Measurements from ENCODE around the gene MTMR12. TPM values are rescaled to one million over a fixed set of nuclear protein-coding genes. Genes with fewer than 3 reads are reported as not detected.

The MTMR12 gene
- total and polyA plus RNA-seq, 2 donors (not counting 1 experiment from before 2014, with no cell fraction given) = 18.5 to 18.6 TPM

DNA sequence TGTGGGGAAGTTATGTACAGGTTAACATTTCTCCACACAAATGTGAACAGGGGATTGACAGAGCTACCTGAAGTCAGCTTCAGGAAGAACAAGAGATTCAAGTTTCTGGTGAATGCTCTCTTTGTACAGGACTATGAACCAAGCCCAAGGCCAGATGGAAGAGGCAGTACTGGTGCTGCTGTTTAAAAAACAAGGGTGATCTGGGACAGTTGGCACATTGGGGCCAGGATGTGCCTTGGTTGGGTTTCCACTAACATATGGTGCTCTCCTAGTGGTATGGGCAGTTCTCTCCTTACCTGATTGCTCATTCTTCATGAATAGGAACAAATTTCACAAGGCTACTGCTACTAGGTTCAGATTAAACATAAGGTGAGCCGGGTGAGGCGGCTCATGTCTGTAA is 40.0 kb downstream of the MTMR12 start:
- H4K20me1 ChIP-seq (ENCODE audit: control insufficient read depth, extremely low read depth, insufficient read depth, low read length) = no peaks in the 10 kb centered on the region
- H3K36me3 ChIP-seq (ENCODE audit: control insufficient read depth, insufficient read depth, low read length) = peaks cover 5% of the 10 kb centered on the region
- peaks cover 6% of the 10 kb centered on the region for H3K4me1 ChIP-seq (ENCODE audit: control insufficient read depth, extremely low read depth, insufficient read depth, low read length)
- H3K9me3 ChIP-seq (ENCODE audit: control insufficient read depth, insufficient read depth, low read depth, low read length) = no peaks in the 10 kb centered on the region
- no peak overlapping the region for H2AFZ ChIP-seq (ENCODE audit: low read length)
- no peak for DNase-seq (ENCODE audit: low read depth in 2 of 2)
- no peak overlapping the region for H3K9ac ChIP-seq (ENCODE audit: insufficient read depth, low read length)
- no peaks in the 10 kb centered on the region for H3K27me3 ChIP-seq (ENCODE audit: control insufficient read depth, insufficient read depth, low read length)
- H3K27ac ChIP-seq (ENCODE audit: insufficient read depth, low read length) = no peak overlapping the region
- H3K79me2 ChIP-seq (ENCODE audit: control insufficient read depth, insufficient read depth, low read length) = no peaks in the 10 kb centered on the region
- H3K4me3 ChIP-seq (replicated peaks in 1 of 4; ENCODE audit: control extremely low read depth in 1 of 4, insufficient read depth in 1 of 4, low read depth in 3 of 4, low read length in 4 of 4) = no peak overlapping the region
- no peak overlapping the region for H3K4me2 ChIP-seq (ENCODE audit: extremely low read depth, insufficient read depth, low read length)
- TF ChIP-seq EZH2 (IDR thresholded peaks at IDR 0.05; ENCODE audit: low read length, missing control alignments) = no peak
- TF ChIP-seq, protein P1, sequence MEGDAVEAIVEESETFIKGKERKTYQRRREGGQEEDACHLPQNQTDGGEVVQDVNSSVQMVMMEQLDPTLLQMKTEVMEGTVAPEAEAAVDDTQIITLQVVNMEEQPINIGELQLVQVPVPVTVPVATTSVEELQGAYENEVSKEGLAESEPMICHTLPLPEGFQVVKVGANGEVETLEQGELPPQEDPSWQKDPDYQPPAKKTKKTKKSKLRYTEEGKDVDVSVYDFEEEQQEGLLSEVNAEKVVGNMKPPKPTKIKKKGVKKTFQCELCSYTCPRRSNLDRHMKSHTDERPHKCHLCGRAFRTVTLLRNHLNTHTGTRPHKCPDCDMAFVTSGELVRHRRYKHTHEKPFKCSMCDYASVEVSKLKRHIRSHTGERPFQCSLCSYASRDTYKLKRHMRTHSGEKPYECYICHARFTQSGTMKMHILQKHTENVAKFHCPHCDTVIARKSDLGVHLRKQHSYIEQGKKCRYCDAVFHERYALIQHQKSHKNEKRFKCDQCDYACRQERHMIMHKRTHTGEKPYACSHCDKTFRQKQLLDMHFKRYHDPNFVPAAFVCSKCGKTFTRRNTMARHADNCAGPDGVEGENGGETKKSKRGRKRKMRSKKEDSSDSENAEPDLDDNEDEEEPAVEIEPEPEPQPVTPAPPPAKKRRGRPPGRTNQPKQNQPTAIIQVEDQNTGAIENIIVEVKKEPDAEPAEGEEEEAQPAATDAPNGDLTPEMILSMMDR (conservative IDR thresholded peaks at IDR 0.05 in 1 of 2, IDR thresholded peaks at IDR 0.05 in 1 of 2; ENCODE audit: low read depth in 1 of 2, low read length in 2 of 2) = no peak

DNA sequence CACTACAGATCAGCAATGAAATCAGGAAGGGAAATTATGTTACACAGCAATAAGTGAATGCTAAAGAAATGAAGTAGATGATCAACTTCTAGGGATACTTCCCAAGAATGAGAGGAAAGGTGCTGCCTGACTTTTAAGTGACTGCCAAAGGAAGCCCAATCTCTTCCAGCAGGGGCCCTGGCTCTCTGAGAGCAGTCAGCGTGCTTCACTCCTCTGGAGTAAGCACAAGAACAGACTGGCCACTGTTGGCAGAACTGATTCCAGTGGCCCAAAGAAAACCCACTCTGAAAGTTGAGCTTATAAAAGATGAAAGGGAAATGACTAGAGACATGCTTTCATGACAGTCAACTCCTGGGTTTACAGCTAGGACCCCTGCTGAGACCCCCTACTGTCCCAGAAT is 41.8 kb downstream of the MTMR12 start:
- Histone ChIP-seq H3K9me3 (ENCODE audit: control insufficient read depth, insufficient read depth, low read depth, low read length) (no peaks in the 10 kb centered on the region), H2AFZ (ENCODE audit: low read length) (no peak overlapping the region), H3K79me2 (ENCODE audit: control insufficient read depth, insufficient read depth, low read length) (no peaks in the 10 kb centered on the region), H3K27ac (ENCODE audit: insufficient read depth, low read length) (no peak overlapping the region), H3K27me3 (ENCODE audit: control insufficient read depth, insufficient read depth, low read length) (no peaks in the 10 kb centered on the region), H4K20me1 (ENCODE audit: control insufficient read depth, extremely low read depth, insufficient read depth, low read length) (no peaks in the 10 kb centered on the region), H3K4me2 (ENCODE audit: extremely low read depth, insufficient read depth, low read length) (no peak overlapping the region), H3K4me1 (ENCODE audit: control insufficient read depth, extremely low read depth, insufficient read depth, low read length) (peaks cover 4% of the 10 kb centered on the region), H3K9ac (ENCODE audit: insufficient read depth, low read length) (no peak overlapping the region), H3K4me3 (replicated peaks in 1 of 4; ENCODE audit: control extremely low read depth in 1 of 4, insufficient read depth in 1 of 4, low read depth in 3 of 4, low read length in 4 of 4) (no peak overlapping the region), H3K36me3 (ENCODE audit: control insufficient read depth, insufficient read depth, low read length) (peaks cover 5% of the 10 kb centered on the region)
- no peak for DNase-seq (ENCODE audit: low read depth in 2 of 2)
- no peak for TF ChIP-seq EZH2 (IDR thresholded peaks at IDR 0.05; ENCODE audit: low read length, missing control alignments)
- TF ChIP-seq, protein P1 (conservative IDR thresholded peaks at IDR 0.05 in 1 of 2, IDR thresholded peaks at IDR 0.05 in 1 of 2; ENCODE audit: low read depth in 1 of 2, low read length in 2 of 2) = no peak

DNA sequence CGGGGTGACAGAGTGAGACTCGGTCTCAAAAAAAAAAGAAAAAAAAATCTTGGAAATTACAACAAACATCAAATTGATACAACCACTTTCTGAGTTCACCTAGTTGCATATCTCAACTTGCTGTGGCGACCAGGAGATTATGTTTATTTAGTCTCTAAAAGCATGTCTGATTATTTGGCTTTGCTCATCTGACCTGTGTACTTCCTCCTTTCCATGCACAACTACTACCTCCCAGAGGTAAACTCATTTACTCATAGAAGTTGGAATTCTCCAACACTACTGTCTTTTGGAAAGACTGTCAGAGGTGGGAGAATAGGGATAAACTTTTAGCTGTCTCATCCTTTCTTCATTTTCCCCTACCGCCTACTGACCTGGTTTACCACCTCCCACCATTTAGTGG is 42.6 kb downstream of the MTMR12 start:
- Histone ChIP-seq H3K4me1 (ENCODE audit: control insufficient read depth, extremely low read depth, insufficient read depth, low read length) (peaks cover 4% of the 10 kb centered on the region), H3K27ac (ENCODE audit: insufficient read depth, low read length) (no peak overlapping the region), H3K9ac (ENCODE audit: insufficient read depth, low read length) (no peak overlapping the region), H4K20me1 (ENCODE audit: control insufficient read depth, extremely low read depth, insufficient read depth, low read length) (no peaks in the 10 kb centered on the region), H3K79me2 (ENCODE audit: control insufficient read depth, insufficient read depth, low read length) (no peaks in the 10 kb centered on the region), H3K4me2 (ENCODE audit: extremely low read depth, insufficient read depth, low read length) (no peak overlapping the region), H3K9me3 (ENCODE audit: control insufficient read depth, insufficient read depth, low read depth, low read length) (no peaks in the 10 kb centered on the region), H2AFZ (ENCODE audit: low read length) (no peak overlapping the region), H3K27me3 (ENCODE audit: control insufficient read depth, insufficient read depth, low read length) (no peaks in the 10 kb centered on the region), H3K4me3 (replicated peaks in 1 of 4; ENCODE audit: control extremely low read depth in 1 of 4, insufficient read depth in 1 of 4, low read depth in 3 of 4, low read length in 4 of 4) (no peak overlapping the region), H3K36me3 (ENCODE audit: control insufficient read depth, insufficient read depth, low read length) (peaks cover 5% of the 10 kb centered on the region)
- no peak for DNase-seq (ENCODE audit: low read depth in 2 of 2)
- no peak for TF ChIP-seq EZH2 (IDR thresholded peaks at IDR 0.05; ENCODE audit: low read length, missing control alignments)
- TF ChIP-seq, protein P1 (conservative IDR thresholded peaks at IDR 0.05 in 1 of 2, IDR thresholded peaks at IDR 0.05 in 1 of 2; ENCODE audit: low read depth in 1 of 2, low read length in 2 of 2) = no peak

Measured in fibroblast of lung (primary cell).